Memory B cell (primary cell): Measurements from ENCODE around the gene CREG2.
"Not testable (repeated sequence)": the region's sequence is repeated elsewhere in the genome, so short reads cannot be mapped to it uniquely, and the experiment has no call there.

Source experiments
- ATAC-seq: fragments of 150-1000 bp; cut with Tn5 transposase; 2 replicates; pipeline ENCODE4 v1.10.0; 2021; ENCODE audit warnings: low read depth, mild to moderate bottlenecking, moderate library complexity
- DNase-seq, 2 donors: peaks; one replicate each; pipeline ENCODE4 v3.0.0; 2022; ENCODE audit warnings: low spot score in 2 of 2
- H3K27ac Mint-ChIP-seq: one replicate; pipeline ENCODE4 v1.8.0; 2022; ENCODE audit warnings: mild to moderate bottlenecking, moderate library complexity, mixed read lengths
- H3K27me3 Mint-ChIP-seq: one replicate; pipeline ENCODE4 v1.8.0; 2022; ENCODE audit warnings: mixed read lengths
- H3K36me3 Mint-ChIP-seq: one replicate; pipeline ENCODE4 v1.8.0; 2022; ENCODE audit warnings: mild to moderate bottlenecking, mixed read lengths
- H3K4me1 Mint-ChIP-seq: one replicate; pipeline ENCODE4 v1.8.0; 2022; ENCODE audit warnings: mixed read lengths
- H3K4me3 Mint-ChIP-seq: one replicate; pipeline ENCODE4 v1.8.0; 2022; ENCODE audit warnings: mild to moderate bottlenecking, moderate library complexity, mixed read lengths
- H3K9me3 Mint-ChIP-seq: one replicate; pipeline ENCODE4 v1.8.0; 2022; ENCODE audit warnings: mixed read lengths

CREG2 gene

GRCh38 chr2:101356055-101356454 is 31.2 kb downstream of the CREG2 start:
- Mint-ChIP-seq H3K27ac (no peak overlapping the region), H3K36me3 (no peaks in the 10 kb centered on the region), H3K4me1 (peaks cover 6% of the 10 kb centered on the region), H3K27me3 (peaks cover 3% of the 10 kb centered on the region), H3K4me3 (no peak overlapping the region), H3K9me3 (no peaks in the 10 kb centered on the region)
- DNase-seq, result no peak
- ATAC-seq, result no peak

DNA sequence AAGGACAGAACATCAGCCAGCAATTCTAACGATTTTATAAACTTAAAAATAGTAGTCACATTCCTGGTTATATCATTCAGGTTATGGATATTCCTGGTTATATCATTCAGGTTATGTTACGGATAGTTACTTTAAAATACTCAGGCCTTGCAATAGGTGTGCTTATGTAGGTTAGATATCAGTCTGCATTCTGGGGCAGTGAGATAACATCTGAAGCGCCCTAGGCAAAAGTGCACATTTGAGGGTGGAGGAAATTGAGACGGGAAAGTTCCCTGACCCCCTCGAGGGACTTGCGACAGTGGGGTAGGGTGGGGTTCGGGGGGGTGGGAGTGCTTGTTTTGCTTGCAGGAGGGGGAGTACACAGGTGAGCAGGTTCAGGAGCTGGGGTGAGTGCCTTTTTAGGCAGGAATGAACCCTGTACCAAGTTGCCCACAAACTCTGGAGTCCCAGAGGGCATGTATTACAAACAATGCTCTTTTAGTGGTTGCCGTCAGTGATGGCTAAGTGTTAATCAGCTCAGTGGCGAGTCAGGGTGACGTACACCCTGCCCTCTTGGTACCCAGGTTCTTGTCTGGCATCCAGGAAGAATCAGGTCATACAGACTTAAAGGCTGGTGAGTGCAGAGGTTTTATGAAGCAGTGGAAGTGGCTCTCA is 31.8 kb downstream of the CREG2 start:
- H3K9me3 Mint-ChIP-seq, result no peaks in the 10 kb centered on the region

DNA sequence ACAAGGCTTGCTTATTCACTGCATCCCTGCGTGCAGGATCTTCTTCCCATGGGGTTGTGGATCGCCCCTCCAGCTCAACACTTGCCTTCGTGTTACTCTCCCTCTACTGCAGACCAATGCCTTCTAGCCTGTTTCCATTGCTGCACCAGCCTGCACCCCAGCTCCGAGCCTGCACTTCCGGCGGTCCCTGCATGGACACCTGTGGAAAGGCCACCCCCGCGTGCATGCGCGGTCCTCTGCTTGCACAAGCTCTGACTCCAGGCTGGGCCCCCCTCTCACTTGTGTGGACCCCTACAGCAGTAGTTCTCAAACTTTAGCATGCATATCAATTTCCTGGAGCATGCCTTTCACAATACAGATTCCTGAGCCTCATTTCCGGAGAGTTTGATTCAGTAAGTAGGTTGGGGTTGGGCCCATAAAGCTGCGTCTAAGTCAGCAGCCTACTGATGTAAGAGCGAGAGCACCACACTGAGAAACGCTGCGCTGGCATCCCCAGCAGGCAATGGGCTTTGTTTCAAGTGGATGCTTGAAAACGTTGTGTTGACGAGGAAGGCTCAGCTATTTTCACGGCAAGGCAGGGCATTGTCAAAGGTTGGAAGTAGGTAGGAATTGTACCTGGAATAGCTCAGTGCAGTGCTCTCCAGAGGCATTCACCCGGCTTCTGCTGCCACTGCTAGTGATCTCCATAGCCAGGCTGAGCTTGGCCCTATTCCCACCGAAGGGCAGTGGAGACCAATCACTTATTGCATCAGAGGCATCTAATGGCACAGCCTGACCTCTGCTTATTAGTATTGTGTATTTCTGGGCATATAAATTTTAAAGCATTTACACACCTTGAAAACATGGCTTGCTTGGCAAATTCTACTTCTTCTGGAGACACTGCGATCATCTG is 32.6 kb downstream of the CREG2 start:
- H3K9me3 Mint-ChIP-seq, result no peaks in the 10 kb centered on the region
- no peaks in the 10 kb centered on the region for H3K36me3 Mint-ChIP-seq
- DNase-seq (no peak), ATAC-seq (no peak)
- H3K4me1 Mint-ChIP-seq, result peaks cover 5% of the 10 kb centered on the region
- peaks cover 3% of the 10 kb centered on the region for H3K27me3 Mint-ChIP-seq
- H3K4me3 Mint-ChIP-seq, result no peak overlapping the region
- H3K27ac Mint-ChIP-seq, result no peak overlapping the region

More for the DNA sequence above, 31.8 kb downstream of the CREG2 start:
- H3K36me3 Mint-ChIP-seq, result no peaks in the 10 kb centered on the region
- peaks cover 5% of the 10 kb centered on the region for H3K4me1 Mint-ChIP-seq
- peaks cover 3% of the 10 kb centered on the region for H3K27me3 Mint-ChIP-seq
- DNase-seq, result no peak
- no peak overlapping the region for H3K4me3 Mint-ChIP-seq
- H3K27ac Mint-ChIP-seq, result no peak overlapping the region
- ATAC-seq, result no peak

DNA sequence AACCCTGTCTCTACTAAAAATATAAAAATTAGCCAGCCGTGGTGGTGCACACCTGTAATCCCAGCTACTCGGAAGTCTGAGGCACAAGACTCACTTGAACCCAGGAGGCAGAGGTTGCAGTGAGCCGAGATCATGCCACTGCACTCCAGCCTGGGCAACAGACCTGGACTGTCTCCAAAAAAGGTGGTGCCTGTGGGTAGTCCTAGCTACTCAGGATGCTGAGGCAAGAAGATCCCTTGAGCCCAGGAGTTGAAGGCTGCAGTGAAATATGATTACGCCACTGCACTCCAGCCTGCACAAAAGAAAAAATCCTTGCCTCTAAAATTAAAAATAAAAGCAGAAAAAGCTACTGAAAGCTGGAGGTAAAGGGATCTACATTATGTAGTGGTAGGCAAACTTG is 34.7 kb downstream of the CREG2 start:
- not testable (repeated sequence) for H3K27me3 Mint-ChIP-seq, H3K36me3 Mint-ChIP-seq, DNase-seq, H3K4me3 Mint-ChIP-seq, ATAC-seq, H3K27ac Mint-ChIP-seq, H3K9me3 Mint-ChIP-seq, H3K4me1 Mint-ChIP-seq

DNA sequence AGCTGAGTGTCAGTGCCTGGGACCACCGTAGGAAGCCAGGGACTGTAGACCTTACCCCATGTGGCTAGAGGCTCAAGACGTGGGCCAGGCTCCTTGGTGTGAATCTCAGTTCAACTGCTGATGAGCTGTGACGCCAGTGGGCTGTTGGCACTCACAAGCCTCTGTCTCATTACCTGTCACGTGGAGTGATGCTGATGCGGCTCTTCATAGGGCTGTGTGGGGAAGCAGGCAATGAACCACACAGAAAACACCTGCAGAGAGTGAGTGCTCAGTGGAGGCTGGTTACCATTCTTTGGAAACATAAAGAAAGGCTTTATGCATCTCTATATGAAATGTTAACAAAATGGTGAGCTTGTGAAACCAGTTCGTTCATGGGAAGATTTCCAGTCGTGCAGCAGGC is 36.1 kb downstream of the CREG2 start:
- Mint-ChIP-seq H3K27me3 (peaks cover 3% of the 10 kb centered on the region), H3K4me1 (peaks cover 8% of the 10 kb centered on the region), H3K36me3 (no peaks in the 10 kb centered on the region), H3K27ac (no peak overlapping the region), H3K4me3 (no peak overlapping the region), H3K9me3 (no peaks in the 10 kb centered on the region)
- DNase-seq, result no peak
- no peak for ATAC-seq

GRCh38 chr2:101349893-101350662 is 37.2 kb downstream of the CREG2 start:
- no peaks in the 10 kb centered on the region for H3K36me3 Mint-ChIP-seq
- H3K4me1 Mint-ChIP-seq, result peaks cover 8% of the 10 kb centered on the region
- peaks cover 3% of the 10 kb centered on the region for H3K27me3 Mint-ChIP-seq
- no peak for DNase-seq
- no peak overlapping the region for H3K27ac Mint-ChIP-seq
- no peaks in the 10 kb centered on the region for H3K9me3 Mint-ChIP-seq
- peak; percentile 53 for ATAC-seq
- no peak overlapping the region for H3K4me3 Mint-ChIP-seq

DNA sequence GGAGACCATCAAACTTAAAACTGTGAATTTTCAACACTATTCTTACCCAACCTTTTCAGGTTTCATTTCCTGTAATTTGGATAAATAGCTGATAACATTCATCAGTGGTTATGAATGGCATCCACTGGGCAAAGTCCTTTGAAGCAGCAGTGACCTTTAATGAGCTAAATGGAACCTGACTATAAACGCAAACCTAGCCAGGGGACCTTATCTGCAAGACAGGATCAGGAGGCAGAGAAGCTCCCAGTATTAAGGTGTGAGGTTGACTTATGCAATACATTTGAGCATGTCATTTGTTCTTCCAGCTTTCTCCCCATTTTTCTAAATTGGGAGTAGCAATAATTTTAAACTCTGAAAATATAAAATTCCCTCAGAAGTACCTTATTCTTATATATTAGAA is 38.4 kb downstream of the CREG2 start:
- Mint-ChIP-seq H3K4me3 (no peak overlapping the region), H3K4me1 (peaks cover 8% of the 10 kb centered on the region), H3K27me3 (no peaks in the 10 kb centered on the region), H3K9me3 (no peaks in the 10 kb centered on the region), H3K36me3 (no peaks in the 10 kb centered on the region), H3K27ac (no peak overlapping the region)
- DNase-seq, result no peak
- ATAC-seq, result no peak

GRCh38 chr2:101346909-101347308 is 40.4 kb downstream of the CREG2 start:
- H3K4me1 Mint-ChIP-seq, result peaks cover 10% of the 10 kb centered on the region
- H3K4me3 Mint-ChIP-seq, result no peak overlapping the region
- no peak for DNase-seq
- no peaks in the 10 kb centered on the region for H3K9me3 Mint-ChIP-seq
- no peak overlapping the region for H3K27ac Mint-ChIP-seq
- H3K27me3 Mint-ChIP-seq, result no peaks in the 10 kb centered on the region
- no peak for ATAC-seq
- no peaks in the 10 kb centered on the region for H3K36me3 Mint-ChIP-seq

- DNase-seq, result no peak
- peaks cover 13% of the 10 kb centered on the region for H3K4me1 Mint-ChIP-seq
- no peak overlapping the region for H3K4me3 Mint-ChIP-seq
- H3K27me3 Mint-ChIP-seq, result no peaks in the 10 kb centered on the region
- H3K27ac Mint-ChIP-seq, result no peak overlapping the region
- no peaks in the 10 kb centered on the region for H3K36me3 Mint-ChIP-seq
- no peaks in the 10 kb centered on the region for H3K9me3 Mint-ChIP-seq
- no peak for ATAC-seq
Measured at GRCh38 chr2:101344137-101344536, 43.2 kb downstream of the CREG2 start.

DNA sequence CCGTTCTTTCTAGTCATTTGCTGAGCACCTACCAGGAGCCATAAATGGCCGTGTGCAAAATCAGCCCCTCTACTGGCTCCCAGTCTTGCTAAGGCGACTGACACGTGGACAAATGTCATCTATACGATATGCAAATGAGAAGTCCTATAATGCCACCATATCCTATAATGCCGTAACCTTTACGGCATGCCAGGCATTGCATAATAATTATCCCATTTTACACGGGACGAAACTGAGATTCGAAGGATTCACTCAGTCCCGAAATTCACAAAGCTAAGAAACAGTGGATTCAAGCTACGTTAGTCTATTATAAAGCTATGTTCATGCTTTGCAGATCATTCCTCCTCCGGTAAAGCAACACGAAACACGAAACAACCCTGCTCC is 44.7 kb downstream of the CREG2 start:
- peaks cover 10% of the 10 kb centered on the region for H3K4me1 Mint-ChIP-seq
- ATAC-seq, result no peak
- H3K27ac Mint-ChIP-seq, result no peak overlapping the region
- H3K9me3 Mint-ChIP-seq, result no peaks in the 10 kb centered on the region
- no peak for DNase-seq
- H3K4me3 Mint-ChIP-seq, result no peak overlapping the region
- peaks cover 2% of the 10 kb centered on the region for H3K27me3 Mint-ChIP-seq
- H3K36me3 Mint-ChIP-seq, result no peaks in the 10 kb centered on the region

DNA sequence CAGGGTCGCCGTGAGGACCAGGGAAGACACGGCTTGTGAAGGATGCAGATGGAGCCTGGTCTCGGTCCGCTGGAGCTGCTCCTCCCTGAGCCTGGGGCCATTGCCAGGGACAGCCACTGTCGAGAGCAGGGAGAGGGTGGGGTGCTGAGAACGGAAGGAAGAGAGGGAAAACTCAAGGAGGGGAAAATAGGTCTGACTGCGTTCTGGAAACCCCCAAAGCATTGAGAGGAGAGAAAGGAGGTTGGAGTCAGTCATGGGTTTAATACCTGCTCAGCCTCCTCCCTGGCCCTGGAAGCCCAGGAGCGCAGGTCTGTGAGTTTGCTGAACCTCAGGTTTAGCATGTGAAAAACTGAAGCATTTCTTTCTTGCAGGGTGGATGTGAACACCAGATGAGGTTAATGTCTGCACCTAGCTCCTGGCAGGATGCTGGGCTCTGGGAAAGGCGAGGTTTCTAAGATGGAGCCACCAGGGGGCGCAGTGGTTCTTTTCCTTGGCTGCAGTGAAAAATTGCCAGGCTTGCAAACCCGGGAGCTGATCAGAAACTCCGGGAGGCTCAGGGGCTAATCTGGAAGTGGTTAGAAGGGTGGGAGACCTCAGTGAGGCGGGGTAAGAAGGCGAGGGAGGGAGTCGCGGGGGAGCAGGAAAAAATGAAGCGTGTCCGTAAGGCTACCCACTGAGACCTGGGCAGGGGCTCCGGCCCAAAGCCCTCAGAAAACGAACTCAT is 45.2 kb downstream of the CREG2 start:
- no peak overlapping the region for H3K4me3 Mint-ChIP-seq
- no peaks in the 10 kb centered on the region for H3K9me3 Mint-ChIP-seq

DNA sequence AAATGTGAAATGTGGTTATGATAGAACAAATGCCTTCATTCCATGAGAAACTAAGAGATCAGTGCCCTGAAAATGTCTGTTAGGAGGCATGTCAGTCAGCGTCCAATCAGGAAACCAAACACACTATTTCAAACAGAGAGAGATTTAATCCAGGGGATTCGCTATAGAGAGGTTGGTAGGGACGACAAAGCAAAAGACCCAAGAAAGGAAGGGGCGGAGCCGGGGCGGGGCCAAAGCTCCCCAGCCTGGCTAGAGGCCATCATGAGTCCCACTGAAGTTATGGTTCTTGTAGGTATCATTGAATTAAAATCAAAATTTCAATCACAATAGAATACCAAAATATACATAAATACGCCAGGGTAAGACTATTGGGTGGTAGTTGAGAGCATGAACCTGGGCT is 45.9 kb downstream of the CREG2 start:
- DNase-seq (no peak), ATAC-seq (peak; percentile 31)
- Mint-ChIP-seq H3K9me3 (no peaks in the 10 kb centered on the region), H3K4me3 (no peak overlapping the region), H3K36me3 (no peaks in the 10 kb centered on the region), H3K27me3 (peaks cover 4% of the 10 kb centered on the region), H3K4me1 (peaks cover 8% of the 10 kb centered on the region), H3K27ac (no peak overlapping the region)

More for the DNA sequence above, 45.2 kb downstream of the CREG2 start:
- DNase-seq, result peak; percentile 55 to 68
- Mint-ChIP-seq H3K4me1 (peaks cover 10% of the 10 kb centered on the region), H3K27ac (no peak overlapping the region), H3K36me3 (no peaks in the 10 kb centered on the region), H3K27me3 (peaks cover 3% of the 10 kb centered on the region)
- peak; percentile 61 for ATAC-seq

DNA sequence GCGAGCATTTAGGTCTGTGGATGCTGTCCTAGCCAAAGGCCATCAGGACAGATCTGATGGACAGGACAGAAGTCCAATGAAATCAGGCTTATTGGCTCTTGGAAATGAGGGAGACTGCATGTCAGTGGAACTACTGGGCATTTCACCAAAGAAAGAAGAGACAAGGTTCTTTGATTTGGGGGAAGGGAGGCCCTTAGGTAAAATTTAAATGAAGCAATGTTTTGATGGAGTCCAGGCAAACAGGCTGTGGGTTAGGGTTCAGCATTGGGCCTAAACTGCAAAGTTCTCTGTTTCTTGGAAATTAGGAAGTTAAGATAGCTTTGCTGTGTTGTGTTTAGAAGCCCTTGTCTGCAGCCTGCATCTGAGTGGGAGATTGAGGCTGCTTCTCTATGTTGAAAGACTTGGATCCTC is 47.2 kb downstream of the CREG2 start:
- Mint-ChIP-seq H3K4me3 (no peak overlapping the region), H3K36me3 (no peaks in the 10 kb centered on the region), H3K27ac (no peak overlapping the region), H3K27me3 (peaks cover 4% of the 10 kb centered on the region), H3K9me3 (no peaks in the 10 kb centered on the region), H3K4me1 (peaks cover 8% of the 10 kb centered on the region)
- ATAC-seq (no peak), DNase-seq (no peak)
